HepG2 (cell line): Measurements from ENCODE around the gene RABGAP1L.

Experiments used
- ATF4 ChIP-seq, 2 experiments: fragments of 450-650 bp in 1 of 2; sonication (generic) in 1 of 2; formaldehyde crosslinking; IDR thresholded peaks; 2 replicates each; pipeline versions ENCODE4 v1.5.0 to v1.8.0; 2020 to 2022; ENCODE audit warnings: mild to moderate bottlenecking in 1 of 2, missing genetic modification reagents in 1 of 2
- CTCF ChIP-seq: sonication (generic); formaldehyde crosslinking; IDR thresholded peaks from 2 replicates; pipeline ENCODE4 v1.5.0; 2020; ENCODE audit warnings: mild to moderate bottlenecking, missing genetic modification reagents, moderate library complexity

- no peak for TF ChIP-seq CTCF (CRISPR knock-in tag)
- no peak for TF ChIP-seq ATF4 (CRISPR knock-in tag; IDR thresholded peaks at IDR 0.05)
Observed at GRCh38 chr1:174274452-174274851, 115.1 kb downstream of the RABGAP1L start.
